MCF 10A (cell line): ENCODE measurements around the gene B3GALT2. TPM values are rescaled to one million over a fixed set of nuclear protein-coding genes. Genes with fewer than 3 reads are reported as not detected.

ENCODE experiments used
- BruUV-seq: library from RNA; stranded (reverse); fragments of 400-500 nt; replicated peaks from 2 replicates; lab custom pipeline; 2021; lab: Mats Ljungman, UMichigan
- CTCF ChIA-PET: fragments of 300-600 bp; sonication (Branson Sonifier 250); formaldehyde crosslinking; extraction: SDS; loops from one replicate; lab custom pipeline; 2021; ENCODE audit warnings: antibody characterized with exemption, inconsistent platforms; lab: Yijun Ruan, JAX
- POLR2A ChIA-PET: fragments of 300-600, 350-650 bp; sonication (Branson Sonifier 250); formaldehyde crosslinking; extraction: SDS; loops from one replicate; lab custom pipeline; 2020; ENCODE audit warnings: antibody characterized with exemption, inconsistent platforms; lab: Yijun Ruan, JAX
- DNase-seq: peaks from one replicate; pipeline ENCODE4 v3.0.0-alpha.2; 2018; ENCODE audit not compliant: unreplicated experiment
- H3K27ac Mint-ChIP-seq: one replicate; pipeline ENCODE4 v1.8.0; 2022; ENCODE audit warnings: mild to moderate bottlenecking, low read depth, mixed read lengths; ENCODE audit not compliant: unreplicated experiment
- H3K27me3 Mint-ChIP-seq: one replicate; pipeline ENCODE4 v1.8.0; 2022; ENCODE audit warnings: mixed read lengths; ENCODE audit not compliant: insufficient read depth, unreplicated experiment
- H3K36me3 Mint-ChIP-seq: one replicate; pipeline ENCODE4 v1.8.0; 2022; ENCODE audit warnings: mild to moderate bottlenecking, moderate library complexity, mixed read lengths; ENCODE audit not compliant: insufficient read depth, unreplicated experiment
- H3K4me1 Mint-ChIP-seq: one replicate; pipeline ENCODE4 v1.8.0; 2022; ENCODE audit warnings: mixed read lengths; ENCODE audit not compliant: insufficient read depth, unreplicated experiment
- H3K4me3 Mint-ChIP-seq: one replicate; pipeline ENCODE4 v1.8.0; 2022; ENCODE audit warnings: mild to moderate bottlenecking, moderate library complexity, mixed read lengths; ENCODE audit not compliant: unreplicated experiment
- H3K9me3 Mint-ChIP-seq: one replicate; pipeline ENCODE4 v1.8.0; 2022; ENCODE audit warnings: mixed read lengths; ENCODE audit not compliant: unreplicated experiment
- intact Hi-C: fragments of 100-400 bp; cut with micrococcal nuclease; formaldehyde crosslinking; loops from 2 replicates; pipeline ENCODE4 v1.14.1; 2022
- total RNA-seq: library from RNA; stranded (reverse); gene quantifications from 2 replicates; pipeline ENCODE4 v1.2.3, GENCODE V29; 2022
- TF ChIP-seq, protein P1 (sequence below): fragments of 200-600 bp; IDR thresholded peaks from one replicate; pipeline ENCODE4 v1.8.0; 2022; ENCODE audit warnings: antibody characterized with exemption, mild to moderate bottlenecking; ENCODE audit not compliant: unreplicated experiment

Gene B3GALT2
- total RNA-seq, 1 experiment from 2014 or later = not detected

DNA sequence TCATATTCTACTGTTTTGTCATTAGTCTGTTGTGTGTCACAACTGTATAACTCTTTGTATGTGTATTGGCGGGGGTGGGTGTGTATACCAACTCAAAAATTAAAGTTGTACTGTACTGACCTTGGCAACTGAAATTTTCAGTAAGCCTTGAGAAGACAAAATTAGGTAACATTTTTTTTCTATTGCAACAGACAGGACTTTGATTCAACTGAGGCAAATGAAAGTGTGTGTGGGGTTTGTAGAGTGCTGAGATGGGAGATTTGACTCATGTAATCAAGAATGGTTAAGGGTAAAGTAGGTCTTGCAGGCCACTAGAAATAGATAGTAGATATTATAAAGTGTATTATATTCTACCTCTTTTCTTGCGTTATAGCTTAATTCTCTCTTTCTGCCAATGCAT lies 14.6 kb upstream of the B3GALT2 start:
- peaks cover 6% of the 10 kb centered on the region for H3K4me1 Mint-ChIP-seq
- TF ChIP-seq, protein P1, sequence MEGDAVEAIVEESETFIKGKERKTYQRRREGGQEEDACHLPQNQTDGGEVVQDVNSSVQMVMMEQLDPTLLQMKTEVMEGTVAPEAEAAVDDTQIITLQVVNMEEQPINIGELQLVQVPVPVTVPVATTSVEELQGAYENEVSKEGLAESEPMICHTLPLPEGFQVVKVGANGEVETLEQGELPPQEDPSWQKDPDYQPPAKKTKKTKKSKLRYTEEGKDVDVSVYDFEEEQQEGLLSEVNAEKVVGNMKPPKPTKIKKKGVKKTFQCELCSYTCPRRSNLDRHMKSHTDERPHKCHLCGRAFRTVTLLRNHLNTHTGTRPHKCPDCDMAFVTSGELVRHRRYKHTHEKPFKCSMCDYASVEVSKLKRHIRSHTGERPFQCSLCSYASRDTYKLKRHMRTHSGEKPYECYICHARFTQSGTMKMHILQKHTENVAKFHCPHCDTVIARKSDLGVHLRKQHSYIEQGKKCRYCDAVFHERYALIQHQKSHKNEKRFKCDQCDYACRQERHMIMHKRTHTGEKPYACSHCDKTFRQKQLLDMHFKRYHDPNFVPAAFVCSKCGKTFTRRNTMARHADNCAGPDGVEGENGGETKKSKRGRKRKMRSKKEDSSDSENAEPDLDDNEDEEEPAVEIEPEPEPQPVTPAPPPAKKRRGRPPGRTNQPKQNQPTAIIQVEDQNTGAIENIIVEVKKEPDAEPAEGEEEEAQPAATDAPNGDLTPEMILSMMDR = no peak
- ChIA-PET POLR2A (interaction anchor here (0.6 kb wide), 1 partner anchor 20 kb away, joined by 5 read pairs; no protein-coding TSS in a partner anchor), CTCF (interaction anchor here (0.7 to 0.9 kb wide), 3 partner anchors 8 to 12 kb away, joined by 3 read pairs; no protein-coding TSS in a partner anchor)
- H3K27ac Mint-ChIP-seq = no peak overlapping the region
- H3K4me3 Mint-ChIP-seq = no peak overlapping the region
- intact Hi-C loops = no loop called here
- no peaks in the 10 kb centered on the region for H3K27me3 Mint-ChIP-seq
- H3K9me3 Mint-ChIP-seq = no peaks in the 10 kb centered on the region
- no peak for DNase-seq
- H3K36me3 Mint-ChIP-seq = peaks cover 19% of the 10 kb centered on the region
- no TSS peak for BruUV-seq

DNA sequence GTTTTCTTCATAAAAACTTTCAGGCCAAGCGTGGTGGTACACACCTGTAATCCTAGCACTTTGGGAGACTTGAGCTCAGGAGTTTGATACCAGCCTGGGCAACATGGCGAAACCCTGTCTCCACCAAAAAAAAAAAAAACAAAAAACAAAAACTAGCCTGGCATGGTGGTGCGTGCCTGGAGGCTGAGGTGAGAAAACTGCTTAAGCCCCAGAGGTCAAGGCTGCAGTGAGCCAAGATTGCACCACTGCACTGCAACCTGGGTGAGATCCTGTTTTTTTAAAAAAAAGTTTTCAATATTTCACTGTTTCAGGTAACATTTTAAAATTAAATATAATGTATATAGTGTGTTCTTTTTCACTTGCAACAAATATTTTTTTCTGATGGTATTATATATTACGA lies 13.5 kb upstream of the B3GALT2 start:
- H3K36me3 Mint-ChIP-seq = peaks cover 22% of the 10 kb centered on the region
- no peaks in the 10 kb centered on the region for H3K9me3 Mint-ChIP-seq
- POLR2A ChIA-PET = no interaction called here
- TF ChIP-seq, protein P1 = no peak
- H3K4me3 Mint-ChIP-seq = no peak overlapping the region
- DNase-seq = no peak
- intact Hi-C loops = no loop called here
- no TSS peak for BruUV-seq
- H3K27me3 Mint-ChIP-seq = no peaks in the 10 kb centered on the region
- peaks cover 6% of the 10 kb centered on the region for H3K4me1 Mint-ChIP-seq
- no peak overlapping the region for H3K27ac Mint-ChIP-seq
- CTCF ChIA-PET = no interaction called here

DNA sequence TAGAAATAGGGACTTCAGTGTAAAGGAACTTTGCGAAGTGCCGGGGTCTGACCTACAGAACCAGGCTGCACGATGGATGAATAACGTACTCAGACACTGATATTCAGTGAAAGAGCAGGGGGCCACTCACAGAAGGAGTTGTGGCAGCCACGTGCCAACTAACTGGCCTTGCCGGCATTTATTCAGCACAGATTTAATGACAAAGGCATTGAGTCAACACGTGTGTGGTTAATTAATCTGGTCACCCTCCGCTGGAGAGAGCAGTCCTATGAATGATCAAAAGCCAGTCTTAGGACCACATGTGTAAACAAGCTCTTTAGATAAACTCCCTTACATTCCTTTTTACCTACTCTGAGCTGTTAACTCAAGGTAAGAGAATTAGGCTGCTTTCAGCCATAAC lies 6.2 kb upstream of the B3GALT2 start:
- intact Hi-C loops = no loop called here
- Mint-ChIP-seq H3K27me3 (no peaks in the 10 kb centered on the region), H3K4me3 (no peak overlapping the region), H3K4me1 (peaks cover 14% of the 10 kb centered on the region), H3K36me3 (peaks cover 12% of the 10 kb centered on the region), H3K9me3 (no peaks in the 10 kb centered on the region), H3K27ac (no peak overlapping the region)
- no peak for DNase-seq
- BruUV-seq = no TSS peak
- ChIA-PET CTCF (interaction anchor here (1.4 kb wide), 1 partner anchor 14 kb away, joined by 3 read pairs; no protein-coding TSS in a partner anchor), POLR2A (interaction anchor here (3.1 kb wide), 1 partner anchor 12 kb away, joined by 9 read pairs; no protein-coding TSS in a partner anchor)
- TF ChIP-seq, protein P1 = no peak

GRCh38 chr1:193190096-193190744 lies 3.8 kb upstream of the B3GALT2 start:
- CTCF ChIA-PET = interaction anchor here (0.6 to 3.1 kb wide), 12 partner anchors 10 to 1472 kb away, joined by 3 to 15 read pairs (median 3); no protein-coding TSS in a partner anchor
- Mint-ChIP-seq H3K4me3 (no peak overlapping the region), H3K27me3 (no peaks in the 10 kb centered on the region), H3K4me1 (peaks cover 31% of the 10 kb centered on the region), H3K27ac (peak overlapping the region; percentile 13), H3K9me3 (no peaks in the 10 kb centered on the region), H3K36me3 (peaks cover 4% of the 10 kb centered on the region)
- POLR2A ChIA-PET = interaction anchor here (0.6 to 3.1 kb wide), 3 partner anchors 9 to 1459 kb away, joined by 3 to 9 read pairs (median 3); partner anchors contain the start of gene UCHL5
- intact Hi-C loops = no loop called here
- TF ChIP-seq, protein P1 = peak; percentile 32
- BruUV-seq = no TSS peak
- peak; percentile 33 for DNase-seq
